ENCODE results near the gene TEX26. TPM values are rescaled to one million over a fixed set of nuclear protein-coding genes. Genes with fewer than 3 reads are reported as not detected.
"Not testable (repeated sequence)": the region's sequence is repeated elsewhere in the genome, so short reads cannot be mapped to it uniquely, and the experiment has no call there.

Gene TEX26
- total RNA-seq, 1 donor from 2014 or later: not detected

DNA sequence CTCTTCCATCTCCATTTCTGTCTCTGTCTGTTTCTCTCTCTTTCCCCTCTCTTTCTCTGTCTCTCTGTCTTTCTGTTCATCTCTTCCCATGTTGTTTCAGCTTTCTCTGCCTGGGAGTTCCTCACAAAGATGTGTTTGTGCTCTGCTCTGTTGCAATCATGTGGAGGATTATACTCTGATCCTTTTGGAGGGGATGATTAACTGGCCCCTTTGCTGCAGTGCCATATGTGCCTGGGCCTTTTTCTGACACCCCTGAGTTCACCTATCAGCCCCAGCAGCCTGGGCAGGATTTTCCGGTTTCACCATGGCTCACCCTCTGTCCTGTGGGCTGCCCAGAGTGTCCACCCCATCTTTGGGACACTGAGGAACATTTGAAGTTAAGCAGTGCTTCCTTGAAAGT, 9.0 kb upstream of the TEX26 start:
- intact Hi-C loops (cut with DNase I): no loop called here
- H3K4me3 ChIP-seq: no peak overlapping the region
- TF ChIP-seq CTCF (IDR thresholded peaks at IDR 0.05): no peak
- no peaks in the 10 kb centered on the region for H3K27me3 ChIP-seq
- no peaks in the 10 kb centered on the region for H3K4me1 ChIP-seq
- peak overlapping the region; percentile 1 to 7 for H3K27ac ChIP-seq
- peaks cover 40 to 79% of the 10 kb centered on the region in 2 donors for H3K36me3 ChIP-seq
- no peak for DNase-seq (ENCODE audit: low spot score in 2 of 2)
- H3K9me3 ChIP-seq: no peaks in the 10 kb centered on the region

GRCh38 chr13:30924721-30925120, 7.7 kb upstream of the TEX26 start:
- no peak overlapping the region for H3K27ac ChIP-seq
- TF ChIP-seq CTCF (IDR thresholded peaks at IDR 0.05): no peak
- no peaks in the 10 kb centered on the region for H3K9me3 ChIP-seq
- intact Hi-C loops (cut with DNase I): no loop called here
- no peaks in the 10 kb centered on the region for H3K4me1 ChIP-seq
- H3K27me3 ChIP-seq: no peaks in the 10 kb centered on the region
- DNase-seq (ENCODE audit: low spot score in 2 of 2): no peak
- H3K4me3 ChIP-seq: no peak overlapping the region
- H3K36me3 ChIP-seq: peaks cover 40 to 66% of the 10 kb centered on the region in 2 donors

- no peaks in the 10 kb centered on the region for H3K9me3 ChIP-seq
- no peaks in the 10 kb centered on the region for H3K27me3 ChIP-seq
- intact Hi-C loops (cut with DNase I): no loop called here
- no peak for DNase-seq (ENCODE audit: low spot score in 2 of 2)
- peaks cover 36 to 60% of the 10 kb centered on the region in 2 donors for H3K36me3 ChIP-seq
- no peaks in the 10 kb centered on the region for H3K4me1 ChIP-seq
- no peak overlapping the region for H3K27ac ChIP-seq
- no peak for TF ChIP-seq CTCF (IDR thresholded peaks at IDR 0.05)
- H3K4me3 ChIP-seq: no peak overlapping the region
Observed at GRCh38 chr13:30925429-30925828, 7.0 kb upstream of the TEX26 start.

DNA sequence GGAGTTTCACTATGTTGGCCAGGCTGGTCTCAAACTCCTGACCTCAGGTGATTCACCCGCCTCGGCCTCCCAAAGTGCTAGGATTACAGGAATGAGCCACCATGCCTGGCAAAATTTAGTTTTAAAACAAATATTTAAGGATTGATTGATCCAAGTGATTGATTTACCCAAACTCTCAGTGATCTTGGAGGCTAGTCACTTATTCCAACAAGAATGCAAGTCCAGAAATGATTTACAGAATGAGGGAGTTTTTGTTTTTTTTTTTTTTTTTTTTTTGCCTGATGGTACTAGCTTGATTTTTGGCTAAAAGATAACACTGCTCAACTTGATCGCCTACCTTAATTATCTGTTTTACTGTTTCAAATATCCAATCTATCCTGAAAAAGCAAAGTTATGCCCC, 5.7 kb upstream of the TEX26 start:
- Histone ChIP-seq H3K27ac (no peak overlapping the region), H3K36me3 (peaks cover 24 to 47% of the 10 kb centered on the region in 2 donors), H3K4me3 (no peak overlapping the region), H3K9me3 (no peaks in the 10 kb centered on the region), H3K4me1 (no peaks in the 10 kb centered on the region), H3K27me3 (no peaks in the 10 kb centered on the region)
- TF ChIP-seq CTCF (IDR thresholded peaks at IDR 0.05): no peak
- DNase-seq (ENCODE audit: low spot score in 2 of 2): no peak
- intact Hi-C loops (cut with DNase I): no loop called here

GRCh38 chr13:30927188-30927587, 5.3 kb upstream of the TEX26 start:
- H3K27ac ChIP-seq; intact Hi-C loops (cut with DNase I): not testable (repeated sequence)

GRCh38 chr13:30927595-30927994, 4.9 kb upstream of the TEX26 start:
- H3K27me3 ChIP-seq: no peaks in the 10 kb centered on the region
- intact Hi-C loops (cut with DNase I): no loop called here
- H3K4me1 ChIP-seq: peaks cover 0 to 4% of the 10 kb centered on the region in 2 donors
- DNase-seq (ENCODE audit: low spot score in 2 of 2): no peak
- no peak overlapping the region for H3K27ac ChIP-seq
- TF ChIP-seq CTCF (IDR thresholded peaks at IDR 0.05): no peak
- H3K9me3 ChIP-seq: no peaks in the 10 kb centered on the region
- peaks cover 16 to 38% of the 10 kb centered on the region in 2 donors for H3K36me3 ChIP-seq
- H3K4me3 ChIP-seq: no peak overlapping the region

More at GRCh38 chr13:30927188-30927587, 5.3 kb upstream of the TEX26 start:
- H3K27me3 ChIP-seq; H3K4me1 ChIP-seq; H3K4me3 ChIP-seq; H3K9me3 ChIP-seq; DNase-seq (ENCODE audit: low spot score in 2 of 2): not testable (repeated sequence)
- H3K36me3 ChIP-seq: peaks cover 20 to 42% of the 10 kb centered on the region in 2 donors
